Measurements from ENCODE around the gene RERE.

DNA sequence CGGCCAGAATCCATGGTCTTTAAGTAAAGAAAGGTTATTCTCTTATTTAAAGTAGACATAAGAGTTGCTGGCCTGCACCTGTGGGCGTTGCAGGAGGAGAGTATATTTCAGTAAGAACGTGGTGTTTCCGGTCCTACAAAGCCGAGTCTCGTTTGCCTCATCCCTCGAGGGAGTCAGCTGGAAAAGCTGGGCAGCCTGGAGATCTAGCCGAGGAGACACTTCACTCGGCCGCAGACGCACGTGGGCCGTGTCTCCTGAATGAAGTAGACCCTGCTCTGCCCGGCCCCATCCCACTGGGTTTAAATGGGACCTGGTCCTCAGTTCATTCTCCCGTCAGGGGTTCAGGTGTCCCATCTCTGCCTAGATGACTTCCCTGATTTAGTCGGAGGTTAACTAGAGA is 484.6 kb downstream of the RERE start:
- TF ChIP-seq, protein P1, sequence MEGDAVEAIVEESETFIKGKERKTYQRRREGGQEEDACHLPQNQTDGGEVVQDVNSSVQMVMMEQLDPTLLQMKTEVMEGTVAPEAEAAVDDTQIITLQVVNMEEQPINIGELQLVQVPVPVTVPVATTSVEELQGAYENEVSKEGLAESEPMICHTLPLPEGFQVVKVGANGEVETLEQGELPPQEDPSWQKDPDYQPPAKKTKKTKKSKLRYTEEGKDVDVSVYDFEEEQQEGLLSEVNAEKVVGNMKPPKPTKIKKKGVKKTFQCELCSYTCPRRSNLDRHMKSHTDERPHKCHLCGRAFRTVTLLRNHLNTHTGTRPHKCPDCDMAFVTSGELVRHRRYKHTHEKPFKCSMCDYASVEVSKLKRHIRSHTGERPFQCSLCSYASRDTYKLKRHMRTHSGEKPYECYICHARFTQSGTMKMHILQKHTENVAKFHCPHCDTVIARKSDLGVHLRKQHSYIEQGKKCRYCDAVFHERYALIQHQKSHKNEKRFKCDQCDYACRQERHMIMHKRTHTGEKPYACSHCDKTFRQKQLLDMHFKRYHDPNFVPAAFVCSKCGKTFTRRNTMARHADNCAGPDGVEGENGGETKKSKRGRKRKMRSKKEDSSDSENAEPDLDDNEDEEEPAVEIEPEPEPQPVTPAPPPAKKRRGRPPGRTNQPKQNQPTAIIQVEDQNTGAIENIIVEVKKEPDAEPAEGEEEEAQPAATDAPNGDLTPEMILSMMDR (conservative IDR thresholded peaks at IDR 0.05), result no peak
- TF ChIP-seq EZH2 (IDR thresholded peaks at IDR 0.05; ENCODE audit: low read depth), result no peak

Data from PC-9 (cell line).